Measurements from ENCODE around the gene DNM3. TPM values are rescaled to one million over a fixed set of nuclear protein-coding genes. Genes with fewer than 3 reads are reported as not detected.

Gene DNM3
- total RNA-seq, 1 donor = 0.72 TPM

- H3K79me2 ChIP-seq (ENCODE audit: insufficient read depth, low read length) = no peaks in the 10 kb centered on the region
- no peaks in the 10 kb centered on the region for H3K4me1 ChIP-seq (ENCODE audit: insufficient read depth, low read length)
- TF ChIP-seq CTCF (IDR thresholded peaks at IDR 0.05; ENCODE audit: extremely low read depth, low read depth, low read length) = no peak
- no peak overlapping the region for H3K27ac ChIP-seq (ENCODE audit: low read depth, low read length)
- no peaks in the 10 kb centered on the region for H3K36me3 ChIP-seq (ENCODE audit: insufficient read depth, low read length)
- DNase-seq (ENCODE audit: insufficient read length, low spot score, missing footprints) = no peak
- H3K27me3 ChIP-seq (ENCODE audit: insufficient read depth, low read length) = no peaks in the 10 kb centered on the region
- no peaks in the 10 kb centered on the region for H4K20me1 ChIP-seq (ENCODE audit: insufficient read depth, low read length)
- no peak overlapping the region for H3K4me2 ChIP-seq (ENCODE audit: insufficient read depth, low read length)
- no peak overlapping the region for H3K4me3 ChIP-seq (ENCODE audit: insufficient read depth, low read length)
- H2AFZ ChIP-seq (ENCODE audit: low read length) = no peak overlapping the region
- H3K9me3 ChIP-seq (ENCODE audit: low read depth, low read length) = no peaks in the 10 kb centered on the region
Measured at GRCh38 chr1:172120381-172120780, 279.1 kb downstream of the DNM3 start.

GRCh38 chr1:172121081-172121717, 279.9 kb downstream of the DNM3 start:
- DNase-seq (ENCODE audit: insufficient read length, low spot score, missing footprints) = no peak
- Histone ChIP-seq H3K36me3 (ENCODE audit: insufficient read depth, low read length) (no peaks in the 10 kb centered on the region), H4K20me1 (ENCODE audit: insufficient read depth, low read length) (no peaks in the 10 kb centered on the region), H3K79me2 (ENCODE audit: insufficient read depth, low read length) (no peaks in the 10 kb centered on the region), H3K4me3 (ENCODE audit: insufficient read depth, low read length) (no peak overlapping the region), H2AFZ (ENCODE audit: low read length) (no peak overlapping the region), H3K27me3 (ENCODE audit: insufficient read depth, low read length) (no peaks in the 10 kb centered on the region), H3K4me2 (ENCODE audit: insufficient read depth, low read length) (no peak overlapping the region), H3K4me1 (ENCODE audit: insufficient read depth, low read length) (no peaks in the 10 kb centered on the region), H3K9me3 (ENCODE audit: low read depth, low read length) (no peaks in the 10 kb centered on the region), H3K27ac (ENCODE audit: low read depth, low read length) (no peak overlapping the region)
- no peak for TF ChIP-seq CTCF (IDR thresholded peaks at IDR 0.05; ENCODE audit: extremely low read depth, low read depth, low read length)

GRCh38 chr1:172122381-172122780, 281.1 kb downstream of the DNM3 start:
- Histone ChIP-seq H3K79me2 (ENCODE audit: insufficient read depth, low read length) (no peaks in the 10 kb centered on the region), H3K4me2 (ENCODE audit: insufficient read depth, low read length) (no peak overlapping the region)

GRCh38 chr1:172125250-172125649, 284.0 kb downstream of the DNM3 start:
- H3K4me2 ChIP-seq (ENCODE audit: insufficient read depth, low read length) = no peak overlapping the region
- no peaks in the 10 kb centered on the region for H3K4me1 ChIP-seq (ENCODE audit: insufficient read depth, low read length)
- no peaks in the 10 kb centered on the region for H3K79me2 ChIP-seq (ENCODE audit: insufficient read depth, low read length)
- H3K36me3 ChIP-seq (ENCODE audit: insufficient read depth, low read length) = no peaks in the 10 kb centered on the region
- no peak overlapping the region for H2AFZ ChIP-seq (ENCODE audit: low read length)
- H4K20me1 ChIP-seq (ENCODE audit: insufficient read depth, low read length) = no peaks in the 10 kb centered on the region
- no peaks in the 10 kb centered on the region for H3K9me3 ChIP-seq (ENCODE audit: low read depth, low read length)
- H3K4me3 ChIP-seq (ENCODE audit: insufficient read depth, low read length) = no peak overlapping the region
- no peak overlapping the region for H3K27ac ChIP-seq (ENCODE audit: low read depth, low read length)
- TF ChIP-seq CTCF (IDR thresholded peaks at IDR 0.05; ENCODE audit: extremely low read depth, low read depth, low read length) = no peak
- no peak for DNase-seq (ENCODE audit: insufficient read length, low spot score, missing footprints)
- H3K27me3 ChIP-seq (ENCODE audit: insufficient read depth, low read length) = no peaks in the 10 kb centered on the region

More at GRCh38 chr1:172122381-172122780, 281.1 kb downstream of the DNM3 start:
- no peaks in the 10 kb centered on the region for H3K27me3 ChIP-seq (ENCODE audit: insufficient read depth, low read length)
- no peaks in the 10 kb centered on the region for H4K20me1 ChIP-seq (ENCODE audit: insufficient read depth, low read length)
- TF ChIP-seq CTCF (IDR thresholded peaks at IDR 0.05; ENCODE audit: extremely low read depth, low read depth, low read length) = no peak
- no peak for DNase-seq (ENCODE audit: insufficient read length, low spot score, missing footprints)
- no peaks in the 10 kb centered on the region for H3K4me1 ChIP-seq (ENCODE audit: insufficient read depth, low read length)
- H2AFZ ChIP-seq (ENCODE audit: low read length) = no peak overlapping the region
- no peak overlapping the region for H3K4me3 ChIP-seq (ENCODE audit: insufficient read depth, low read length)
- H3K27ac ChIP-seq (ENCODE audit: low read depth, low read length) = no peak overlapping the region
- no peaks in the 10 kb centered on the region for H3K36me3 ChIP-seq (ENCODE audit: insufficient read depth, low read length)
- no peaks in the 10 kb centered on the region for H3K9me3 ChIP-seq (ENCODE audit: low read depth, low read length)

Measured in osteoblast (primary cell).